Common myeloid progenitor, CD34-positive (primary cell): ENCODE measurements around the gene CDC42EP3.

Experiments used
- CTCF ChIA-PET: fragments of 350-600 bp; sonication (Branson Sonifier 250); formaldehyde crosslinking; loops from one replicate; lab custom pipeline; 2021; ENCODE audit warnings: antibody characterized with exemption; lab: Charles Lee
- POLR2A ChIA-PET: fragments of 350-600 bp; sonication (Branson Sonifier 250); formaldehyde crosslinking; loops from one replicate; lab custom pipeline; 2021; ENCODE audit warnings: antibody characterized with exemption; lab: Charles Lee
- DNase-seq, 3 donors: peaks; one replicate each; pipeline versions ENCODE4 v3.0.0 to v3.0.0-alpha.2; 2013
- H3K27ac ChIP-seq, 2 experiments: 1 replicate in 1 of 2; 2 replicates in 1 of 2; pipeline ENCODE4 v1.7.0; 2013; ENCODE audit warnings: inconsistent platforms in 2 of 2, low read length in 2 of 2, mild to moderate bottlenecking in 2 of 2, low read depth in 1 of 2, moderate library complexity in 1 of 2; ENCODE audit not compliant: severe bottlenecking in 2 of 2, insufficient read depth in 1 of 2, poor library complexity in 1 of 2
- H3K27me3 ChIP-seq, 5 experiments: replicated peaks in 2 of 5; 1 replicate in 3 of 5; 2 replicates in 2 of 5; pipeline versions ENCODE4 v1.6.1 to v1.7.0; 2013; ENCODE audit warnings: low read length in 4 of 5, mild to moderate bottlenecking in 2 of 5, moderate library complexity in 2 of 5, inconsistent platforms in 1 of 5; ENCODE audit not compliant: insufficient read depth in 5 of 5, control insufficient read depth in 4 of 5
- H3K36me3 ChIP-seq, 4 experiments: 1 replicate in 2 of 4; 2 replicates in 2 of 4; pipeline versions ENCODE4 v1.6.1 to v1.7.0; 2013; ENCODE audit warnings: low read length in 3 of 4, control low read depth in 1 of 4, mild to moderate bottlenecking in 1 of 4; ENCODE audit not compliant: control insufficient read depth in 4 of 4, insufficient read depth in 4 of 4
- H3K4me1 ChIP-seq, 4 experiments: 1 replicate in 3 of 4; 2 replicates in 1 of 4; pipeline versions ENCODE4 v1.6.1 to v1.7.1; 2013; ENCODE audit warnings: low read length in 3 of 4, mild to moderate bottlenecking in 3 of 4, control low read depth in 1 of 4, inconsistent platforms in 1 of 4, moderate library complexity in 1 of 4; ENCODE audit not compliant: control insufficient read depth in 4 of 4, insufficient read depth in 4 of 4; ENCODE audit errors: control extremely low read depth in 1 of 4
- H3K4me3 ChIP-seq, 7 experiments: 1 replicate in 4 of 7; 2 replicates in 3 of 7; pipeline versions ENCODE4 v1.5.1 to v1.7.0; 2013; ENCODE audit warnings: mild to moderate bottlenecking in 7 of 7, low read length in 6 of 7, moderate library complexity in 6 of 7, inconsistent platforms in 2 of 7, low read depth in 2 of 7, control low read depth in 1 of 7; ENCODE audit not compliant: insufficient read depth in 4 of 7, control insufficient read depth in 1 of 7; ENCODE audit errors: extremely low read depth in 1 of 7
- H3K9me3 ChIP-seq, 5 experiments: 1 replicate in 4 of 5; 2 replicates in 1 of 5; pipeline versions ENCODE4 v1.6.1 to v1.7.1; 2013; ENCODE audit warnings: low read length in 4 of 5, mild to moderate bottlenecking in 2 of 5, inconsistent platforms in 1 of 5, low read depth in 1 of 5, moderate library complexity in 1 of 5; ENCODE audit not compliant: control insufficient read depth in 4 of 5, insufficient read depth in 2 of 5; ENCODE audit errors: control extremely low read depth in 1 of 5
- WGBS: methylation state at CpG from one replicate; pipeline ENCODE4 v1.1.5; 2013; ENCODE audit not compliant: insufficient coverage; 5-methylcytosine and 5-hydroxymethylcytosine counted together

The CDC42EP3 gene

GRCh38 chr2:37634914-37635503, 36.4 kb downstream of the CDC42EP3 start:
- CTCF ChIA-PET = interaction anchor here (0.9 to 2.3 kb wide), 4 partner anchors 9 to 49 kb away, joined by 4 to 6 read pairs (median 5); no protein-coding TSS in a partner anchor
- POLR2A ChIA-PET = interaction anchor here (0.6 kb wide), 1 partner anchor 8 kb away, joined by 3 read pairs; no protein-coding TSS in a partner anchor
- peak overlapping the region in 1 of 7 experiments; percentile 25 for H3K4me3 ChIP-seq
- 66% methylated on average over 7 of the region's 8 CpGs for WGBS
- H3K27me3 ChIP-seq = no peaks in the 10 kb centered on the region
- peak in 1 of 3 donors; percentile 81 for DNase-seq
- H3K4me1 ChIP-seq = peaks cover 27 to 47% (median 37%) of the 10 kb centered on the region in 4 experiments
- no peaks in the 10 kb centered on the region for H3K36me3 ChIP-seq
- peak overlapping the region; percentile 46 to 76 for H3K27ac ChIP-seq
- H3K9me3 ChIP-seq = no peaks in the 10 kb centered on the region

- H3K4me1 ChIP-seq = peaks cover 27 to 47% (median 37%) of the 10 kb centered on the region in 4 experiments
- H3K36me3 ChIP-seq = no peaks in the 10 kb centered on the region
- no peak overlapping the region for H3K4me3 ChIP-seq
- no peak overlapping the region for H3K27ac ChIP-seq
- no peak for DNase-seq
- ChIA-PET POLR2A (interaction anchor here (1.4 kb wide), 1 partner anchor 14 kb away, joined by 4 read pairs; no protein-coding TSS in a partner anchor), CTCF (interaction anchor here (0.9 to 1.6 kb wide), 3 partner anchors 10 to 248 kb away, joined by 3 to 6 read pairs (median 4); no protein-coding TSS in a partner anchor)
- WGBS = 79% methylated on average over 2 of the region's 3 CpGs
- no peaks in the 10 kb centered on the region for H3K27me3 ChIP-seq
- no peaks in the 10 kb centered on the region for H3K9me3 ChIP-seq
These were observed 37.6 kb downstream of the CDC42EP3 start for GRCh38 chr2:37633845-37634244.

GRCh38 chr2:37633234-37633633, 38.2 kb downstream of the CDC42EP3 start:
- ChIA-PET CTCF (interaction anchor here (1.0 to 1.4 kb wide), 3 partner anchors 10 to 248 kb away, joined by 3 to 4 read pairs (median 3); no protein-coding TSS in a partner anchor), POLR2A (interaction anchor here (1.4 kb wide), 1 partner anchor 15 kb away, joined by 4 read pairs; no protein-coding TSS in a partner anchor)
- H3K27ac ChIP-seq = no peak overlapping the region
- H3K4me3 ChIP-seq = no peak overlapping the region
- no peaks in the 10 kb centered on the region for H3K27me3 ChIP-seq
- no peaks in the 10 kb centered on the region for H3K9me3 ChIP-seq
- no peaks in the 10 kb centered on the region for H3K36me3 ChIP-seq
- WGBS = no CpG with 5 or more reads among the region's 1 CpG
- no peak for DNase-seq
- peaks cover 27 to 47% (median 37%) of the 10 kb centered on the region in 4 experiments for H3K4me1 ChIP-seq

GRCh38 chr2:37632310-37632709, 39.1 kb downstream of the CDC42EP3 start:
- Histone ChIP-seq H3K27ac (no peak overlapping the region), H3K36me3 (no peaks in the 10 kb centered on the region), H3K27me3 (no peaks in the 10 kb centered on the region), H3K9me3 (no peaks in the 10 kb centered on the region), H3K4me1 (peaks cover 27 to 45% (median 35%) of the 10 kb centered on the region in 4 experiments), H3K4me3 (no peak overlapping the region)
- POLR2A ChIA-PET = no interaction called here
- 92% methylated on average over 2 of the region's 2 CpGs for WGBS
- DNase-seq = no peak
- CTCF ChIA-PET = interaction anchor here (1.0 to 1.4 kb wide), 4 partner anchors 11 to 249 kb away, joined by 3 to 4 read pairs (median 3); no protein-coding TSS in a partner anchor

GRCh38 chr2:37631698-37632097, 39.7 kb downstream of the CDC42EP3 start:
- no peak overlapping the region for H3K4me3 ChIP-seq
- H3K4me1 ChIP-seq = peaks cover 24 to 41% (median 34%) of the 10 kb centered on the region in 4 experiments
- H3K36me3 ChIP-seq = no peaks in the 10 kb centered on the region
- H3K27ac ChIP-seq = no peak overlapping the region
- ChIA-PET POLR2A (no interaction called here), CTCF (interaction anchor here (1.0 to 1.1 kb wide), 2 partner anchors 15 to 81 kb away, joined by 3 to 4 read pairs; no protein-coding TSS in a partner anchor)
- no peak for DNase-seq
- 100% methylated on average over 2 of the region's 4 CpGs for WGBS
- no peaks in the 10 kb centered on the region for H3K27me3 ChIP-seq
- no peaks in the 10 kb centered on the region for H3K9me3 ChIP-seq

GRCh38 chr2:37631292-37631691, 40.1 kb downstream of the CDC42EP3 start:
- H3K36me3 ChIP-seq = no peaks in the 10 kb centered on the region
- ChIA-PET CTCF (interaction anchor here (1.1 kb wide), 1 partner anchor 15 kb away, joined by 4 read pairs; no protein-coding TSS in a partner anchor), POLR2A (no interaction called here)
- peaks cover 20 to 41% (median 34%) of the 10 kb centered on the region in 4 experiments for H3K4me1 ChIP-seq
- DNase-seq = no peak
- no CpG with 5 or more reads among the region's 2 CpGs for WGBS
- H3K4me3 ChIP-seq = no peak overlapping the region
- H3K27me3 ChIP-seq = no peaks in the 10 kb centered on the region
- no peaks in the 10 kb centered on the region for H3K9me3 ChIP-seq
- no peak overlapping the region for H3K27ac ChIP-seq

- Histone ChIP-seq H3K27me3 (no peaks in the 10 kb centered on the region), H3K4me3 (no peak overlapping the region), H3K9me3 (no peaks in the 10 kb centered on the region), H3K36me3 (no peaks in the 10 kb centered on the region), H3K27ac (no peak overlapping the region), H3K4me1 (peaks cover 20 to 41% (median 34%) of the 10 kb centered on the region in 4 experiments)
- ChIA-PET POLR2A (no interaction called here), CTCF (interaction anchor here (1.1 kb wide), 1 partner anchor 16 kb away, joined by 4 read pairs; no protein-coding TSS in a partner anchor)
- no peak for DNase-seq
- WGBS = 95% methylated on average over 3 of the region's 4 CpGs
These were observed 40.7 kb downstream of the CDC42EP3 start for GRCh38 chr2:37630776-37631175.
